Measurements from ENCODE around the gene CACNA1A.
"Not testable (repeated sequence)": the region's sequence is repeated elsewhere in the genome, so short reads cannot be mapped to it uniquely, and the experiment has no call there.

CACNA1A gene

GRCh38 chr19:13376537-13376936, 129.7 kb downstream of the CACNA1A start:
- no peaks in the 10 kb centered on the region for H3K4me1 Mint-ChIP-seq
- ATAC-seq: no peak
- no peaks in the 10 kb centered on the region for H3K36me3 Mint-ChIP-seq

GRCh38 chr19:13373599-13373998, 132.7 kb downstream of the CACNA1A start:
- Mint-ChIP-seq H3K4me1 (no peaks in the 10 kb centered on the region), H3K4me3 (no peak overlapping the region), H3K27ac (no peak overlapping the region), H3K27me3 (no peaks in the 10 kb centered on the region), H3K9me3 (peaks cover 14% of the 10 kb centered on the region), H3K36me3 (no peaks in the 10 kb centered on the region)
- ATAC-seq: no peak

More at GRCh38 chr19:13376537-13376936, 129.7 kb downstream of the CACNA1A start:
- no peaks in the 10 kb centered on the region for H3K27me3 Mint-ChIP-seq
- no peak overlapping the region for H3K4me3 Mint-ChIP-seq
- H3K9me3 Mint-ChIP-seq: peaks cover 16% of the 10 kb centered on the region
- no peak overlapping the region for H3K27ac Mint-ChIP-seq

- peaks cover 10% of the 10 kb centered on the region for H3K9me3 Mint-ChIP-seq
- no peaks in the 10 kb centered on the region for H3K36me3 Mint-ChIP-seq
- H3K4me3 Mint-ChIP-seq: no peak overlapping the region
- no peaks in the 10 kb centered on the region for H3K4me1 Mint-ChIP-seq
- no peak overlapping the region for H3K27ac Mint-ChIP-seq
- no peaks in the 10 kb centered on the region for H3K27me3 Mint-ChIP-seq
- no peak for ATAC-seq
These were observed 135.3 kb downstream of the CACNA1A start for GRCh38 chr19:13370948-13371347.

DNA sequence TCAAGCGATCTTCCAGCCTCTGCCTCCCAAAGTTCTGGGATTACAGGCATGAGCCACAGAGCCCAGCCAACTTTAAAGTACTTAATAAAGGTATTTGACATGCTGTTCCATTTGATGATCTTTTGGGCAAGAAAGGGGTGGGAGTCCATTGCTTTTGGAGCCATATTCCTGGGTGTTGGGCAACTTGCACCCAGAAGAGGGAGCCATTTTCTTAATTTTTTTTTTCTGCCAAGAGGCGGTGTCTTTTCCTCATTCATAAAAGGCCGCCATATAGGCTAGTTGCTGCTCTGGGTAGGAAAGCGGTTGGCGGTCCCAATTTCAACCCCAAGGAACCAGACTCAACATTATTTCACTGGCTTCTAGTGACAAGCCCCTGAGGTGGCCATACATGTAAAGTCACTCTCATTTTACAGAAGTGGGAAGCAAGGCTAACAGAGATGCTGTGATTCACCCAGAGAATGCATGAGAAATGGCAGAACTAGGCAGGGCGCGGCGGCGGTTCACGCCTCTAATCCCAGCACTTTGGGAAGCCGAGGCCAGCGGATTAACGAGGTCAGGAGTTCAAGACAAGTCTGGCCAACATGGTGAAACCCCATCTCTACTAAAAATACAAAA, 139.6 kb downstream of the CACNA1A start:
- H3K4me3 Mint-ChIP-seq: no peak overlapping the region

GRCh38 chr19:13363954-13364353, 142.3 kb downstream of the CACNA1A start:
- no peak for ATAC-seq
- Mint-ChIP-seq H3K9me3 (peaks cover 11% of the 10 kb centered on the region), H3K4me3 (no peak overlapping the region)

More for the DNA sequence above, 139.6 kb downstream of the CACNA1A start:
- H3K9me3 Mint-ChIP-seq: peaks cover 2% of the 10 kb centered on the region
- no peak overlapping the region for H3K27ac Mint-ChIP-seq
- H3K27me3 Mint-ChIP-seq: no peaks in the 10 kb centered on the region
- ATAC-seq: no peak
- H3K36me3 Mint-ChIP-seq: no peaks in the 10 kb centered on the region
- no peaks in the 10 kb centered on the region for H3K4me1 Mint-ChIP-seq

GRCh38 chr19:13363245-13363644, 143.0 kb downstream of the CACNA1A start:
- Mint-ChIP-seq H3K9me3 (peaks cover 14% of the 10 kb centered on the region), H3K4me3 (no peak overlapping the region), H3K27me3 (no peaks in the 10 kb centered on the region), H3K4me1 (no peaks in the 10 kb centered on the region), H3K27ac (no peak overlapping the region), H3K36me3 (no peaks in the 10 kb centered on the region)
- ATAC-seq: no peak

More at GRCh38 chr19:13363954-13364353, 142.3 kb downstream of the CACNA1A start:
- Mint-ChIP-seq H3K36me3 (no peaks in the 10 kb centered on the region), H3K4me1 (no peaks in the 10 kb centered on the region), H3K27ac (no peak overlapping the region), H3K27me3 (no peaks in the 10 kb centered on the region)

GRCh38 chr19:13362668-13363067, 143.6 kb downstream of the CACNA1A start:
- no peaks in the 10 kb centered on the region for H3K4me1 Mint-ChIP-seq
- no peaks in the 10 kb centered on the region for H3K27me3 Mint-ChIP-seq
- no peaks in the 10 kb centered on the region for H3K36me3 Mint-ChIP-seq
- no peak for ATAC-seq
- peaks cover 14% of the 10 kb centered on the region for H3K9me3 Mint-ChIP-seq
- H3K27ac Mint-ChIP-seq: no peak overlapping the region
- no peak overlapping the region for H3K4me3 Mint-ChIP-seq

DNA sequence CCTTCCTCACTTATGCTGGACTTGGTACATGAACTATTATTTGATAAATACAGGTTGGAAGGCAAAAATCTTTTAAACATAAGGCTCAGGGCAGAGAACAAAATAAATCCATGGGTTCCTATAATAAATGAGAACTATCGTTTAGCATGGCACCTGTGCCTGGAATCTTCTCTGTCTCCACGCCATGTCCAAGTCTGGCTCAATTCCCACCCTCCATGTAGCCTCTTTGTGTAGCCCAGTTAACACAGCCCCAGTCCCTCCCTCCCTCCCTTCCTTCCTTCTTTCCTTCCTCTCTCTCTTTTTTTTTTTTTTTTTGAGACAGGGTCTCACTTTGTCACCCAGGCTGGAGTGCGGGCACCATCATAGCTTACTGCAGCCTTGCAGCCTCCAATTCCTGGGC, 144.6 kb downstream of the CACNA1A start:
- not testable (repeated sequence) for H3K36me3 Mint-ChIP-seq, H3K27ac Mint-ChIP-seq, H3K27me3 Mint-ChIP-seq, ATAC-seq, H3K4me1 Mint-ChIP-seq, H3K4me3 Mint-ChIP-seq
- peaks cover 14% of the 10 kb centered on the region for H3K9me3 Mint-ChIP-seq

- peaks cover 12% of the 10 kb centered on the region for H3K9me3 Mint-ChIP-seq
- H3K36me3 Mint-ChIP-seq: no peaks in the 10 kb centered on the region
- H3K27ac Mint-ChIP-seq: no peak overlapping the region
- ATAC-seq: no peak
- H3K4me3 Mint-ChIP-seq: no peak overlapping the region
- H3K4me1 Mint-ChIP-seq: no peaks in the 10 kb centered on the region
- H3K27me3 Mint-ChIP-seq: peaks cover 41% of the 10 kb centered on the region
These were observed 149.5 kb downstream of the CACNA1A start for GRCh38 chr19:13356686-13357280.

- Mint-ChIP-seq H3K4me1 (no peaks in the 10 kb centered on the region), H3K27ac (no peak overlapping the region), H3K27me3 (peaks cover 41% of the 10 kb centered on the region), H3K36me3 (no peaks in the 10 kb centered on the region), H3K4me3 (no peak overlapping the region), H3K9me3 (peaks cover 12% of the 10 kb centered on the region)
- no peak for ATAC-seq
These were observed 150.1 kb downstream of the CACNA1A start for GRCh38 chr19:13356185-13356584.

DNA sequence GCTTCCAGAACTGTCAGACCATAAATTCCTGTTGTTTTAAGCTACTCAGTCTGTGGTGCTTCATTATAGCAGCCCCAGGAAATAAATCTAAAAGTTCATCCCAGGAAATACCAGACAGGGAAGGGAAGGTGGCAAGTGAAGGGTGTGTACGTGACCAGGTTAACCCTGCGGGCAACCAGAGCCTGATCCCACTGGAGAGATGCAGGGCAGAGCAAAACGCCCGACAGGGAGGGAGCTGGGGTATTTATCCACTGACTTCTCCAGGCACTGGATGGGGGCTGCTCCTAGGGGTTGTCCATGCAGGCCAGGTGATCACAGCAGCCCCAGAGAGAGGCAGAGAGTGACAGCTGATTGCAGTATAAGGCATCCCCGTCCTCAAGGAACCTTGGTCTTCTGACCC, 150.9 kb downstream of the CACNA1A start:
- no peaks in the 10 kb centered on the region for H3K4me1 Mint-ChIP-seq
- no peaks in the 10 kb centered on the region for H3K36me3 Mint-ChIP-seq
- peaks cover 48% of the 10 kb centered on the region for H3K27me3 Mint-ChIP-seq
- H3K4me3 Mint-ChIP-seq: no peak overlapping the region
- no peak overlapping the region for H3K27ac Mint-ChIP-seq
- peaks cover 16% of the 10 kb centered on the region for H3K9me3 Mint-ChIP-seq
- ATAC-seq: no peak

- Mint-ChIP-seq H3K9me3 (peaks cover 12% of the 10 kb centered on the region), H3K4me1 (no peaks in the 10 kb centered on the region), H3K27me3 (peaks cover 48% of the 10 kb centered on the region), H3K4me3 (no peak overlapping the region), H3K36me3 (no peaks in the 10 kb centered on the region), H3K27ac (no peak overlapping the region)
- ATAC-seq: no peak
These were observed 152.7 kb downstream of the CACNA1A start for GRCh38 chr19:13353625-13354024.

GRCh38 chr19:13350759-13351158, 155.5 kb downstream of the CACNA1A start:
- no peak overlapping the region for H3K27ac Mint-ChIP-seq
- no peaks in the 10 kb centered on the region for H3K36me3 Mint-ChIP-seq
- no peak for ATAC-seq
- peaks cover 17% of the 10 kb centered on the region for H3K9me3 Mint-ChIP-seq
- H3K4me3 Mint-ChIP-seq: no peak overlapping the region
- H3K27me3 Mint-ChIP-seq: peaks cover 58% of the 10 kb centered on the region
- no peaks in the 10 kb centered on the region for H3K4me1 Mint-ChIP-seq

- peaks cover 55% of the 10 kb centered on the region for H3K27me3 Mint-ChIP-seq
- H3K27ac Mint-ChIP-seq: no peak overlapping the region
- no peak for ATAC-seq
- no peaks in the 10 kb centered on the region for H3K4me1 Mint-ChIP-seq
- peaks cover 17% of the 10 kb centered on the region for H3K9me3 Mint-ChIP-seq
- no peak overlapping the region for H3K4me3 Mint-ChIP-seq
- no peaks in the 10 kb centered on the region for H3K36me3 Mint-ChIP-seq
These were observed 156.2 kb downstream of the CACNA1A start for GRCh38 chr19:13350072-13350471.

DNA sequence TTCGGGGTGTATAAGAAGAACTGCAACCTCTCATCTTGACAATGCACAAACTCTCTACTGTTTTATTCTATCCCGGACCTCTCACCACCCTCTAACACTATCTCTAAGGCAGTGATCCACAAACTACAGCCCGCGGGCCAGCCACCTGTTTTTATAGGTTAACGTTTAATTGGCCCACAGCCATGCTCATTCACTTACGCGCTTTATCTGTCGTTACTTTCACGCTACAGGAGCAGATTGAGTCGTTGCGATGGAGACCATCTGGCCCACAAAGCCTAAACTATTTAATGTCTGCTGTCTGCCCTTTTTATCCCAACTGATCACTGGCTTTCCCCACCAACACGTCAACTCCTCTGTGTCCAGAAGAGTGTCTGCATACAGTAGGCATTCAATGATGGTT, 158.9 kb downstream of the CACNA1A start:
- H3K4me3 Mint-ChIP-seq: no peak overlapping the region
- H3K4me1 Mint-ChIP-seq: no peaks in the 10 kb centered on the region
- peaks cover 40% of the 10 kb centered on the region for H3K27me3 Mint-ChIP-seq
- no peak overlapping the region for H3K27ac Mint-ChIP-seq
- H3K9me3 Mint-ChIP-seq: peaks cover 20% of the 10 kb centered on the region
- no peaks in the 10 kb centered on the region for H3K36me3 Mint-ChIP-seq
- no peak for ATAC-seq

DNA sequence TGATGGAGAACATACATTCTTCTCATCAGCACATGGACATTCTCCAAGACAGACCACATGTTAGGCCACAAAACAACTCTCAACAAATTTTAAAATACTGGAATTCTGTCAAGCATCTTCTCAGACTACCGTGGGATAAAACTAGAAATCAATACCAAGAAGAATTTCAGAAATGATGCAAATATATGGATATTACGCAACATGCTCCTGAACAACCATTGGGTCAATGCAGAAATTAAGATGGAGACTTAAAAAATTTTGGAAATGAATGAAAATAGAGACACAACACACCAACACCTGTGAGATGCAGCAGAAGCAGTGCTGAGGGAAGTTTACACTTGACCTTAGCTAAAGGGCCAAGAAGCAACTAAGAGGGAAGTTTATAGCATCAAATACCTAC, 162.8 kb downstream of the CACNA1A start:
- Mint-ChIP-seq H3K27ac (no peak overlapping the region), H3K4me1 (no peaks in the 10 kb centered on the region), H3K36me3 (no peaks in the 10 kb centered on the region), H3K27me3 (peaks cover 44% of the 10 kb centered on the region), H3K9me3 (peaks cover 21% of the 10 kb centered on the region), H3K4me3 (no peak overlapping the region)
- ATAC-seq: no peak

All from stimulated activated memory B cell treated with anti-CD40 and anti-IgM and Interleukin-4, amounts not matched to agents 10 μg/mL and 1 μg/mL and 100 μg/mL, for 72 hours (primary cell).